ENCODE results near the gene CERS6.

The CERS6 gene

GRCh38 chr2:168787098-168787781, 331.2 kb downstream of the CERS6 start:
- TF ChIP-seq BACH2 (CRISPR knock-in tag; IDR thresholded peaks at IDR 0.05; ENCODE audit: borderline replicate concordance) (no peak), ZC3H10 (CRISPR knock-in tag; IDR thresholded peaks at IDR 0.05) (no peak), TOX (CRISPR knock-in tag; IDR thresholded peaks at IDR 0.05; ENCODE audit: borderline replicate concordance) (no peak), ISL1 (CRISPR knock-in tag; IDR thresholded peaks at IDR 0.05) (no peak), CSDC2 (CRISPR knock-in tag; IDR thresholded peaks at IDR 0.05) (no peak), SNAI2 (CRISPR knock-in tag; IDR thresholded peaks at IDR 0.05) (no peak), PATZ1 (CRISPR knock-in tag; IDR thresholded peaks at IDR 0.05; ENCODE audit: borderline replicate concordance) (no peak), OSR1 (CRISPR knock-in tag; IDR thresholded peaks at IDR 0.05) (no peak), ZNF565 (CRISPR knock-in tag; conservative IDR thresholded peaks at IDR 0.05; ENCODE audit: low read depth) (no peak), ESRRG (CRISPR knock-in tag; IDR thresholded peaks at IDR 0.05) (no peak), POU6F1 (CRISPR knock-in tag; IDR thresholded peaks at IDR 0.05; ENCODE audit: borderline replicate concordance, low read depth) (no peak)
- ATAC-seq, result no peak

DNA sequence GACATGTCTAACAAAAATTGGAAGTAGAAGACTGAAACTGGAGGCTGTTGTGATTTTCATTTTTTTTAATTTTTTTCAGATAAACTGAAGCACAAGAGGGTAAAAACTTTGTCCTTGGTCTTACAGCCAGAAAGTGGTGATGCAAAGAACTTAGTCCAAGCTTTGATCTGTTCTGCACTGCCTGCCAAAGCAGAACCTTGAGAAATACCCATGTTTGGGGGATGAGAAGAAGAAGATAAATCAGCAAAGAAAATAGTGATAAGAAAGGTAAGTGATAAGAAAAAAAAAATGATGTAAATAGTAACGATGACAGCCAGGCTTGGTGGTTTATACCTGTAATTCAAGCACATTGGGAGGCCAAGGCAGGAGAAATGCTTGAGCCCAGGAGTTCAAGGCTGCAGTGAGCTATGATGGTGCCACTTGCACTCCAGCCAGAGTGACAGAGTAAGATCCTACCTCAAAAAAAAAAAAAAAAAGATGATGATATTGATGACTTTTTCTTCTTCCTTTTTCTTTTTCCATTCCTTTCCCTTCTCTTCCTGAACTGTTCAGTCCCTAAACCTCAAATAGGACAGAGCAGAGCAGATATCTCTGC, 331.8 kb downstream of the CERS6 start:
- TF ChIP-seq ARNTL (CRISPR knock-in tag; IDR thresholded peaks at IDR 0.05; ENCODE audit: borderline replicate concordance, low read depth) (no peak), CSDC2 (CRISPR knock-in tag; IDR thresholded peaks at IDR 0.05) (no peak), OSR1 (CRISPR knock-in tag; IDR thresholded peaks at IDR 0.05) (no peak), SNAI2 (CRISPR knock-in tag; IDR thresholded peaks at IDR 0.05) (no peak), ISL1 (CRISPR knock-in tag; IDR thresholded peaks at IDR 0.05) (no peak)
- ATAC-seq, result no peak

DNA sequence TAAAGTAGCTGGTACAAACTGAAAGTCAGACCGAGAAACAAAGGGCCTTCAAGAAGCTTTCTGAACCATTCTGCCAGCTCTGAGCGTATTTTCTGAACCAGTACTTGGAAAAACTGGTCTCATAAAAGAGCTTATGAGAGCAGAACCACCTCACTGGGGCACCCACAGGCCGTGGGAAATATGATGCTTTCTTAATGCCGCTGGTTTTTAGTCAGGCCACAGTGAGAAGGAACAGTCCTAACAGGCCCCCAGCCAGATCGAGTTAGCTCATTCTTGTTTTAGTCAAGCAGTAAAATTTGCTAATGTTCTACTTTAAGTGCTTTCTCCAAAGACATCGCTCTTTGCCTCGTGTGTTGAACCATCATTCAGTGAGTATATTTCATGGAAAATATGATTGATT, 333.7 kb downstream of the CERS6 start:
- no peak for ATAC-seq
- TF ChIP-seq, protein P1, sequence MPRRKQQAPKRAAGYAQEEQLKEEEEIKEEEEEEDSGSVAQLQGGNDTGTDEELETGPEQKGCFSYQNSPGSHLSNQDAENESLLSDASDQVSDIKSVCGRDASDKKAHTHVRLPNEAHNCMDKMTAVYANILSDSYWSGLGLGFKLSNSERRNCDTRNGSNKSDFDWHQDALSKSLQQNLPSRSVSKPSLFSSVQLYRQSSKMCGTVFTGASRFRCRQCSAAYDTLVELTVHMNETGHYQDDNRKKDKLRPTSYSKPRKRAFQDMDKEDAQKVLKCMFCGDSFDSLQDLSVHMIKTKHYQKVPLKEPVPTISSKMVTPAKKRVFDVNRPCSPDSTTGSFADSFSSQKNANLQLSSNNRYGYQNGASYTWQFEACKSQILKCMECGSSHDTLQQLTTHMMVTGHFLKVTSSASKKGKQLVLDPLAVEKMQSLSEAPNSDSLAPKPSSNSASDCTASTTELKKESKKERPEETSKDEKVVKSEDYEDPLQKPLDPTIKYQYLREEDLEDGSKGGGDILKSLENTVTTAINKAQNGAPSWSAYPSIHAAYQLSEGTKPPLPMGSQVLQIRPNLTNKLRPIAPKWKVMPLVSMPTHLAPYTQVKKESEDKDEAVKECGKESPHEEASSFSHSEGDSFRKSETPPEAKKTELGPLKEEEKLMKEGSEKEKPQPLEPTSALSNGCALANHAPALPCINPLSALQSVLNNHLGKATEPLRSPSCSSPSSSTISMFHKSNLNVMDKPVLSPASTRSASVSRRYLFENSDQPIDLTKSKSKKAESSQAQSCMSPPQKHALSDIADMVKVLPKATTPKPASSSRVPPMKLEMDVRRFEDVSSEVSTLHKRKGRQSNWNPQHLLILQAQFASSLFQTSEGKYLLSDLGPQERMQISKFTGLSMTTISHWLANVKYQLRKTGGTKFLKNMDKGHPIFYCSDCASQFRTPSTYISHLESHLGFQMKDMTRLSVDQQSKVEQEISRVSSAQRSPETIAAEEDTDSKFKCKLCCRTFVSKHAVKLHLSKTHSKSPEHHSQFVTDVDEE (CRISPR knock-in tag; IDR thresholded peaks at IDR 0.05), result no peak
- TF ChIP-seq ESRRG (CRISPR knock-in tag; IDR thresholded peaks at IDR 0.05), result no peak
- TF ChIP-seq ZC3H10 (CRISPR knock-in tag; IDR thresholded peaks at IDR 0.05), result no peak
- TF ChIP-seq ISL1 (CRISPR knock-in tag; IDR thresholded peaks at IDR 0.05), result no peak
- no peak for TF ChIP-seq ZNF8 (CRISPR knock-in tag; IDR thresholded peaks at IDR 0.05)

- no peak for ATAC-seq
- TF ChIP-seq ZC3H10 (CRISPR knock-in tag; IDR thresholded peaks at IDR 0.05) (no peak), ZNF565 (CRISPR knock-in tag; conservative IDR thresholded peaks at IDR 0.05; ENCODE audit: low read depth) (no peak), GLIS3 (CRISPR knock-in tag; IDR thresholded peaks at IDR 0.05) (no peak), ZFP3 (CRISPR knock-in tag; IDR thresholded peaks at IDR 0.05) (no peak), CSDC2 (CRISPR knock-in tag; IDR thresholded peaks at IDR 0.05) (no peak), ISL1 (CRISPR knock-in tag; IDR thresholded peaks at IDR 0.05) (no peak), TOX (CRISPR knock-in tag; IDR thresholded peaks at IDR 0.05; ENCODE audit: borderline replicate concordance) (no peak), RARB (CRISPR knock-in tag; IDR thresholded peaks at IDR 0.05) (no peak), TCF4 (CRISPR knock-in tag; IDR thresholded peaks at IDR 0.05; ENCODE audit: borderline replicate concordance) (no peak), SNAI2 (CRISPR knock-in tag; IDR thresholded peaks at IDR 0.05) (no peak), BACH2 (CRISPR knock-in tag; IDR thresholded peaks at IDR 0.05; ENCODE audit: borderline replicate concordance) (no peak), PATZ1 (CRISPR knock-in tag; IDR thresholded peaks at IDR 0.05; ENCODE audit: borderline replicate concordance) (no peak), ZNF8 (CRISPR knock-in tag; IDR thresholded peaks at IDR 0.05) (no peak), OSR1 (CRISPR knock-in tag; IDR thresholded peaks at IDR 0.05) (no peak), PPARA (CRISPR knock-in tag; IDR thresholded peaks at IDR 0.05; ENCODE audit: borderline replicate concordance) (no peak)
- TF ChIP-seq, protein P2, sequence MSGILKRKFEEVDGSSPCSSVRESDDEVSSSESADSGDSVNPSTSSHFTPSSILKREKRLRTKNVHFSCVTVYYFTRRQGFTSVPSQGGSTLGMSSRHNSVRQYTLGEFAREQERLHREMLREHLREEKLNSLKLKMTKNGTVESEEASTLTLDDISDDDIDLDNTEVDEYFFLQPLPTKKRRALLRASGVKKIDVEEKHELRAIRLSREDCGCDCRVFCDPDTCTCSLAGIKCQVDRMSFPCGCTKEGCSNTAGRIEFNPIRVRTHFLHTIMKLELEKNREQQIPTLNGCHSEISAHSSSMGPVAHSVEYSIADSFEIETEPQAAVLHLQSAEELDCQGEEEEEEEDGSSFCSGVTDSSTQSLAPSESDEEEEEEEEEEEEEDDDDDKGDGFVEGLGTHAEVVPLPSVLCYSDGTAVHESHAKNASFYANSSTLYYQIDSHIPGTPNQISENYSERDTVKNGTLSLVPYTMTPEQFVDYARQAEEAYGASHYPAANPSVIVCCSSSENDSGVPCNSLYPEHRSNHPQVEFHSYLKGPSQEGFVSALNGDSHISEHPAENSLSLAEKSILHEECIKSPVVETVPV (CRISPR knock-in tag; IDR thresholded peaks at IDR 0.05), result no peak
- TF ChIP-seq, protein P1 (CRISPR knock-in tag; IDR thresholded peaks at IDR 0.05), result no peak
These were observed 334.3 kb downstream of the CERS6 start for GRCh38 chr2:168790226-168790902.
